PFSK-1 (cell line): ENCODE measurements around the gene HPS5.

Source experiments
- POLR2AphosphoS5 ChIP-seq: IDR thresholded peaks from 2 replicates; pipeline ENCODE4 v1.6.1; 2012; ENCODE audit warnings: low read depth, mild to moderate bottlenecking, control low read depth, low read length, moderate library complexity
- TAF1 ChIP-seq: IDR thresholded peaks from 2 replicates; pipeline ENCODE4 v1.6.1; 2012; ENCODE audit warnings: low read length, control low read depth, borderline replicate concordance; ENCODE audit not compliant: insufficient read depth

GRCh38 chr11:18371279-18371678 lies 49.3 kb upstream of the HPS5 start:
- TF ChIP-seq TAF1 (no peak), POLR2AphosphoS5 (no peak)
